Stimulated activated CD4-positive, alpha-beta T cell treated with anti-CD3 and anti-CD28 coated beads, TNF-alpha, amount 100 ng/mL, for 48 hours (primary cell): Measurements from ENCODE around the gene CADM2.

Experiments
- DNase-seq, 3 donors: peaks; one replicate each; pipeline ENCODE4 v3.0.0-alpha.2; 2020; ENCODE audit warnings: low read depth in 3 of 3

Gene CADM2

GRCh38 chr3:85800676-85801075, 841.9 kb downstream of the CADM2 start:
- DNase-seq, result no peak

GRCh38 chr3:85801955-85802354, 843.2 kb downstream of the CADM2 start:
- DNase-seq, result no peak

- no peak for DNase-seq
Measured at GRCh38 chr3:85808755-85809154, 850.0 kb downstream of the CADM2 start.

GRCh38 chr3:85821130-85821756, 862.5 kb downstream of the CADM2 start:
- DNase-seq, result no peak

GRCh38 chr3:85835857-85836440, 877.2 kb downstream of the CADM2 start:
- no peak for DNase-seq

- DNase-seq, result no peak
Measured at GRCh38 chr3:85837402-85837801, 878.6 kb downstream of the CADM2 start.

DNA sequence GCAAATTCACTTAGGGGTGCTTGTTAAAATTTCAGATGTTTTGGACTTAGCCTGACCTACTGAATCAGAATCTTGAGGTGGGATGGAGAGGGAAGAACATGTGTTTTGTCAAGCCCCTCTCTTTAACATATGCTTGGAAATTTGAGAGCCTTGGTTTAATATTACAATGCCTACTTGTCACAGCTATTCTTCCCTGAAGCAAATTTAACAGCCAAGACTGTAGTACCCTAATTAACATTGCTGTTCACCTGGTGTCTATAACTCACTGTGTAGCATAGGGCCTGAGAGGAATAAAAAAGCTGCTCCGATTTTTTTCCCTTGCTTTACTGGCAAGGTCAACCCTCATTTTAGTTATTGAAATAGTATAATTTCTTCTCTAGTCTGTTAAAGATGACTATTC, 880.1 kb downstream of the CADM2 start:
- DNase-seq, result no peak

- no peak for DNase-seq
Measured at GRCh38 chr3:85842081-85842480, 883.3 kb downstream of the CADM2 start.

DNA sequence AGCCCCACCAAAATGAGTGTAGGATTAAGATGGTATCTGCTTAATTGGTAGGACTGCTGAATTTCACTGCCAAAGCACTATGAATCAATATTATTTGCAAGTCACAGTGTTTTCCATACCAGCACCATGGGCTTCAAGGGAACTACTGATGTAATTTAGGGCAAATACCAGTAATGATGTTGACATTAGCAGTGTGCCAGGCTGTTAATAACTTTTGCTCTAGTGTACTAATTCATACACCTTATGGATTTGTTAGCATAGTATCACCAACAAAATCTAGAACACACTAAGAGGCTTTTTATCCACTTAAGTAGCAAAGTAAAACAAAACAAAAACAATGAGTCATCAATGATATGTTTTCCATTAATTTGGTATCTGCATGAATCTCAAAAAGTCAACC, 888.2 kb downstream of the CADM2 start:
- no peak for DNase-seq

DNA sequence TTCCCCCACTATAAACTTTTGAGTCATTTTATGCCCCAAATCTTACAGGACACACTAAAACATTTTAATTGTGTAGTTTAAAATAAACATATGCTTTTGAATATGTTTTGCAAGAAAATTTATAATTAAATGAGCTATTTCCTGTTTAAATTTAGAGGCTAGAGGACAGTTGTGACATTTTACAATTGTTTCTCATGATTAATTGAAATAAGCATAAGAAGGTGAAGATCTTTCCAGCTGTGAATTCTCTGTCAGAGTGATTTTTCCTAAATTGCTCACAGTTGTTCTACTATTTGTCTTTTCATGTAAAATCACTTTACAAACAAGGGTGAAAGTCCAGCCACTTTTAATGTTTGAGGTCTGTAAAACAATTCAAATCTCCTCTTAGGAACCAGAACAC, 892.3 kb downstream of the CADM2 start:
- no peak for DNase-seq

DNA sequence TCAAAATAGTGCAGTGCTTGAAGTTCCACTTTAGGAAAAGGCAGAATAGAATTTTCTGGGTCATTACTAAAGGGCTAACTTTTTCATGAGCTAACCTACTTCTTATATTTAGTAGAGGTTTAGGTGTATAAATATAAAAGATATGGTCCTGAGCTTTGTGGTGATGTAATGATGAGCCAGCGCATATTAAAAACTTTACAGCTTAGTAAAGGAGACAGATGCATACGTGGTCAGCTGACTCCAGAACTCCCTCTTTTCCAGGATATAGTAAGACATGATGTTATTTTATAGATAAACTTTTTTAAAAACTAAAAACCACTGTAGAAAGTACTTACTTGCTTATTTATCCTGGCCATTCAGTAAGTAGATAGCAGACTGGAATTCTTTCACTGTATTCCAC, 895.0 kb downstream of the CADM2 start:
- no peak for DNase-seq

GRCh38 chr3:85862893-85863455, 904.2 kb downstream of the CADM2 start:
- DNase-seq, result no peak

DNA sequence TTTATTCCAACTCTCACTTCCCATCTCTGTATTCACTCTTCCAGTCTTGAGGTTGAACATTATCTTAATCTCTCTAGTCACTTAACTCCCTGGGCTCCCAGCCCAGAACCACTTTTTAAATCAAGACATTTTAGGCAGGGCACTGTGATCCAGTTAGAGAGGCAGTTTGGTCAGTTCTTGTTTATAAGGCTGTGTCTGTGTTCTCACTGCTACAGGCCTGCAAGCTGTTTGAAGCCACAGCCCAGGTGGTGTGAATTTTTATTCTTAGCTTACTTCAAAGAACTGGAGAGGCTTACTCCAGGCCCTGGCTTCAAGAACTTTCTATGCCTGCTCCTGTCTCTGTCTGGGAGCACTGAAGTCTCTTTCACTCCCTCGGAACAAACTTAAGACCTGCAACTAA, 906.1 kb downstream of the CADM2 start:
- DNase-seq, result no peak

DNA sequence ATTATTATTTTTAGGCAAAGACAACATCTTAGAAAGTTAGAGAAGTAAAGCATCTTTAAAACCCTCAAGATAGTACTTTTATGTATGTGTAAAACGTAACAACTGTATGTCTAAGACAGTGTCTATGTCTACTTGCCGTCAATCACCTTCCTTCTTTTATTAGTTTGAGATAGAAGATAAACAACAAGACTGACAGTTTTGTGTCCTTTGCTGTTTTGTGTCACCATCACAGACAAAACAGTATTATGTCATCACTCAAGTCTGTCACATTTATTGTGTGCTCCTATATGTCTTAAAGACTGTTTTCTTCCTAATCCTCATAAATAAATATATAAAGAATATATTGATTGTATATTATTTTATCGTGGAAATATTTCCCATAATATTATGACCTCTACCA, 908.3 kb downstream of the CADM2 start:
- DNase-seq, result no peak

- DNase-seq, result no peak
Measured at GRCh38 chr3:85875589-85875988, 916.8 kb downstream of the CADM2 start.

- no peak for DNase-seq
Measured at GRCh38 chr3:85877631-85878030, 918.8 kb downstream of the CADM2 start.

GRCh38 chr3:85881833-85882393, 923.1 kb downstream of the CADM2 start:
- DNase-seq, result no peak

DNA sequence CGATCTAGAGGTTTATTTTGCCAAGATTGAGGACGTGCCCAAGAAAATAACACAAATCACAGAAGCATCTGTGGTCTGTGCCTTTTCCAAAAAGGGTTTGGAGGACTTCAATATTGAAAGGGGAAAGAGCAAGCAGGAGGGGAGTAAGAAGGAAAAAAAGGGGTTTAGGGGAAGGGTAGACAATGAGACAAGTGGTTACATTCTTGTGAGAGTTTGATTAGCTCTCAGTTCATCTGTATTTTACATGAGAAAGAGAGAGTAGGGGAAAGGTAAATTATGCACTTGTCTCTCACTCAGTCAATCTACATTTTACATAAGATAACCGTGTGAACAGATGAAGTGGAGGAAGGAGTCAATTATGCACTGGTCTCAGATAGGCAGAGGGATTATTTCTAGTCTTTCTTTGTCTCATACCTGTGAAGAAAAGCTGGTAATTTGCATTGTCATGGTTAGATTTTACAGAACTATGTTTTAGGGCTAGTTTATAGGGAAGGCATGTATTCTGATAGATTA, 931.3 kb downstream of the CADM2 start:
- DNase-seq, result no peak

DNA sequence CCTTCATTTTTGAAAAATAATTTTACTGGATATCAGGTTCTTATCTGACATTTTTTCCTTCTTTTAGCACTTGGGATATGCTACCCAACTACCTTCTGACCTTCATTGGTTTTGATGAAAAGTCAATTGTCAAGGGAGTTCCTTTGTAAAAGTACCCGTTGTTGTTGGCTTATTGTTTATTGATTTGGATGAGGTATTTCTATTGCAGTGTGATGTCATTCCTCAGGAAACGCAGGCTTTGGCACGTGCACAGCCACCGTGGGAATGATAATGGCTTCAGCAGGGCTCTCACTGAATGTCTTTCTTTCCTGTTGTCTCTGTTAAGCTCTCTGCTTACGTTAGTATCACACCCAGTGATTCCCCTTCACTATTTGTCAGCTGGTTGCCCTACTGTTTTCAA, 944.6 kb downstream of the CADM2 start:
- DNase-seq, result no peak

DNA sequence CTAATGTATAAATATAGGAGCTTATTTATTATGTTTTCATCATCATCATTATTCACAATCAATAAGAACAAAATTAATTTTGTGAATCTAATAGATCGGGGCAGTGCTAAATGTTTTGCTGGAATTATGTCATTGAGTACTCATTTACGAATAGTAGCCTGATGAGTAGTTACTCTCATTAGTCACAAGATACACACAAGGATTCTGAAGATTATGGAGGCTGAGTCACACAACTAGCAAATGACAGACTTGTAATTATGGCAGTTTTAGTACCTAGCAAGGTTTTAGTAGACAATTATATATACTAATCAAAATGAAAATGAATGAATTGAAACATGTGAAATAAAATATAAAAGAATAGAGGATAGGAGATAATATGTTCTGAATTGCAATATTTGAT, 954.2 kb downstream of the CADM2 start:
- no peak for DNase-seq

- DNase-seq, result no peak
Measured at GRCh38 chr3:85922374-85922773, 963.6 kb downstream of the CADM2 start.

- no peak for DNase-seq
Measured at GRCh38 chr3:85930718-85931117, 971.9 kb downstream of the CADM2 start.

GRCh38 chr3:85933326-85933725, 974.5 kb downstream of the CADM2 start:
- no peak for DNase-seq
